Measurements from ENCODE around the gene GRHPR.

The GRHPR gene

GRCh38 chr9:37445832-37446231 lies 23.3 kb downstream of the GRHPR start:
- Mint-ChIP-seq H3K27ac (no peak overlapping the region), H3K27me3 (no peaks in the 10 kb centered on the region), H3K4me1 (peaks cover 19% of the 10 kb centered on the region), H3K9me3 (no peaks in the 10 kb centered on the region), H3K4me3 (no peak overlapping the region), H3K36me3 (peaks cover 8% of the 10 kb centered on the region)

- H3K36me3 Mint-ChIP-seq: peaks cover 8% of the 10 kb centered on the region
- no peak overlapping the region for H3K4me3 Mint-ChIP-seq
- no peak overlapping the region for H3K27ac Mint-ChIP-seq
- H3K4me1 Mint-ChIP-seq: peaks cover 20% of the 10 kb centered on the region
- no peaks in the 10 kb centered on the region for H3K27me3 Mint-ChIP-seq
- H3K9me3 Mint-ChIP-seq: no peaks in the 10 kb centered on the region
Measured at GRCh38 chr9:37446401-37446800, 23.9 kb downstream of the GRHPR start.

GRCh38 chr9:37447111-37447510 lies 24.6 kb downstream of the GRHPR start:
- Mint-ChIP-seq H3K36me3 (peaks cover 6% of the 10 kb centered on the region), H3K4me3 (no peak overlapping the region), H3K9me3 (no peaks in the 10 kb centered on the region), H3K4me1 (peaks cover 21% of the 10 kb centered on the region), H3K27me3 (no peaks in the 10 kb centered on the region), H3K27ac (no peak overlapping the region)

- no peaks in the 10 kb centered on the region for H3K27me3 Mint-ChIP-seq
- H3K36me3 Mint-ChIP-seq: peaks cover 8% of the 10 kb centered on the region
- no peak overlapping the region for H3K27ac Mint-ChIP-seq
- H3K4me3 Mint-ChIP-seq: no peak overlapping the region
- H3K4me1 Mint-ChIP-seq: peaks cover 42% of the 10 kb centered on the region
- H3K9me3 Mint-ChIP-seq: no peaks in the 10 kb centered on the region
Measured at GRCh38 chr9:37449862-37450632, 27.6 kb downstream of the GRHPR start.

GRCh38 chr9:37451628-37452027 lies 29.1 kb downstream of the GRHPR start:
- no peak overlapping the region for H3K27ac Mint-ChIP-seq
- no peaks in the 10 kb centered on the region for H3K27me3 Mint-ChIP-seq
- H3K4me1 Mint-ChIP-seq: peaks cover 52% of the 10 kb centered on the region
- no peaks in the 10 kb centered on the region for H3K9me3 Mint-ChIP-seq
- H3K4me3 Mint-ChIP-seq: no peak overlapping the region
- H3K36me3 Mint-ChIP-seq: peaks cover 11% of the 10 kb centered on the region

GRCh38 chr9:37452611-37453010 lies 30.1 kb downstream of the GRHPR start:
- Mint-ChIP-seq H3K27me3 (no peaks in the 10 kb centered on the region), H3K4me1 (peaks cover 56% of the 10 kb centered on the region), H3K4me3 (no peak overlapping the region), H3K27ac (no peak overlapping the region), H3K36me3 (peaks cover 11% of the 10 kb centered on the region), H3K9me3 (no peaks in the 10 kb centered on the region)

- H3K27ac Mint-ChIP-seq: peak overlapping the region; percentile 47
- peaks cover 8% of the 10 kb centered on the region for H3K36me3 Mint-ChIP-seq
- H3K4me1 Mint-ChIP-seq: peaks cover 64% of the 10 kb centered on the region
Measured at GRCh38 chr9:37453827-37454226, 31.3 kb downstream of the GRHPR start.

GRCh38 chr9:37454238-37454637 lies 31.7 kb downstream of the GRHPR start:
- no peak overlapping the region for H3K4me3 Mint-ChIP-seq
- H3K4me1 Mint-ChIP-seq: peaks cover 64% of the 10 kb centered on the region
- peaks cover 8% of the 10 kb centered on the region for H3K36me3 Mint-ChIP-seq
- H3K27me3 Mint-ChIP-seq: no peaks in the 10 kb centered on the region
- no peaks in the 10 kb centered on the region for H3K9me3 Mint-ChIP-seq
- peak overlapping the region; percentile 47 for H3K27ac Mint-ChIP-seq

More at GRCh38 chr9:37453827-37454226, 31.3 kb downstream of the GRHPR start:
- H3K9me3 Mint-ChIP-seq: no peaks in the 10 kb centered on the region
- no peak overlapping the region for H3K4me3 Mint-ChIP-seq
- no peaks in the 10 kb centered on the region for H3K27me3 Mint-ChIP-seq

GRCh38 chr9:37455884-37456647 lies 33.6 kb downstream of the GRHPR start:
- H3K9me3 Mint-ChIP-seq: no peaks in the 10 kb centered on the region
- H3K36me3 Mint-ChIP-seq: peaks cover 5% of the 10 kb centered on the region
- H3K27me3 Mint-ChIP-seq: no peaks in the 10 kb centered on the region
- no peak overlapping the region for H3K4me3 Mint-ChIP-seq
- no peak overlapping the region for H3K27ac Mint-ChIP-seq
- peaks cover 63% of the 10 kb centered on the region for H3K4me1 Mint-ChIP-seq

- Mint-ChIP-seq H3K4me3 (no peak overlapping the region), H3K9me3 (no peaks in the 10 kb centered on the region), H3K27ac (no peak overlapping the region)
Measured at GRCh38 chr9:37456817-37457216, 34.3 kb downstream of the GRHPR start.

GRCh38 chr9:37464006-37464405 lies 41.5 kb downstream of the GRHPR start:
- Mint-ChIP-seq H3K4me3 (peak overlapping the region; percentile 97), H3K4me1 (peaks cover 32% of the 10 kb centered on the region), H3K36me3 (peaks cover 9% of the 10 kb centered on the region), H3K27ac (peak overlapping the region; percentile 88), H3K27me3 (no peaks in the 10 kb centered on the region), H3K9me3 (no peaks in the 10 kb centered on the region)

More at GRCh38 chr9:37456817-37457216, 34.3 kb downstream of the GRHPR start:
- Mint-ChIP-seq H3K36me3 (peaks cover 5% of the 10 kb centered on the region), H3K4me1 (peaks cover 65% of the 10 kb centered on the region), H3K27me3 (no peaks in the 10 kb centered on the region)

- H3K4me1 Mint-ChIP-seq: peaks cover 32% of the 10 kb centered on the region
- H3K27me3 Mint-ChIP-seq: no peaks in the 10 kb centered on the region
- no peaks in the 10 kb centered on the region for H3K9me3 Mint-ChIP-seq
- peak overlapping the region; percentile 97 for H3K4me3 Mint-ChIP-seq
- H3K36me3 Mint-ChIP-seq: peaks cover 9% of the 10 kb centered on the region
- H3K27ac Mint-ChIP-seq: peak overlapping the region; percentile 95
Measured at GRCh38 chr9:37464426-37465248, 42.1 kb downstream of the GRHPR start.

GRCh38 chr9:37465249-37466036 lies 42.9 kb downstream of the GRHPR start, which contains the start of gene ZBTB5:
TSS of gene ZBTB5 (minus strand) at chr9:37465450. CDS start at chr9:37442551, 22,899 bp downstream.
- Mint-ChIP-seq H3K36me3 (peaks cover 9% of the 10 kb centered on the region), H3K27me3 (no peaks in the 10 kb centered on the region), H3K4me1 (peaks cover 32% of the 10 kb centered on the region), H3K9me3 (no peaks in the 10 kb centered on the region), H3K4me3 (peak within 1 kb of the TSS; percentile 97), H3K27ac (peak within 1 kb of the TSS; percentile 95)

- Mint-ChIP-seq H3K9me3 (no peaks in the 10 kb centered on the region), H3K36me3 (peaks cover 9% of the 10 kb centered on the region), H3K4me3 (peak overlapping the region; percentile 97), H3K27ac (peak overlapping the region; percentile 95), H3K27me3 (no peaks in the 10 kb centered on the region), H3K4me1 (peaks cover 29% of the 10 kb centered on the region)
Measured at GRCh38 chr9:37466037-37466709, 43.7 kb downstream of the GRHPR start.
